SK-N-SH treated with all-trans-retinoic acid at 6 μM for 48 hours (cell line): ENCODE results near the gene MYO5B.

Experiments used
- ATAC-seq: fragments of 200-7000 bp; cut with Tn5 transposase; 3 replicates; pipeline ENCODE4 v1.9.1; 2020; ENCODE audit warnings: mild to moderate bottlenecking, moderate library complexity
- ARNTL ChIP-seq: fragments of 450-650 bp; formaldehyde crosslinking; IDR thresholded peaks from 2 replicates; pipeline ENCODE4 v1.5.0; 2020; ENCODE audit warnings: low read depth, mild to moderate bottlenecking, moderate library complexity, borderline replicate concordance
- BACH2 ChIP-seq: fragments of 250-450 bp; sonication (Bioruptor Pico); IDR thresholded peaks from 2 replicates; pipeline ENCODE4 v1.9.0; 2021; ENCODE audit warnings: mild to moderate bottlenecking, borderline replicate concordance
- CREB5 ChIP-seq: fragments of 250-450 bp; sonication (Bioruptor Pico); IDR thresholded peaks from 2 replicates; pipeline ENCODE4 v1.5.1; 2020; ENCODE audit warnings: low read depth, mild to moderate bottlenecking, moderate library complexity
- CSDC2 ChIP-seq: fragments of 250-450 bp; sonication (Bioruptor Pico); IDR thresholded peaks from 2 replicates; pipeline ENCODE4 v1.5.0; 2020; ENCODE audit warnings: mild to moderate bottlenecking, moderate library complexity
- ESRRG ChIP-seq: fragments of 250-450 bp; sonication (Bioruptor Pico); IDR thresholded peaks from 2 replicates; pipeline ENCODE4 v1.6.1; 2021; ENCODE audit warnings: mild to moderate bottlenecking
- GLIS3 ChIP-seq: fragments of 250-450 bp; sonication (Bioruptor Pico); IDR thresholded peaks from 2 replicates; pipeline ENCODE4 v1.5.0; 2020; ENCODE audit warnings: mild to moderate bottlenecking, moderate library complexity
- ISL1 ChIP-seq: fragments of 250-450 bp; sonication (Bioruptor Pico); IDR thresholded peaks from 2 replicates; pipeline ENCODE4 v2.1.2; 2022; ENCODE audit warnings: mild to moderate bottlenecking, moderate library complexity
- OSR1 ChIP-seq: fragments of 250-450 bp; sonication (Bioruptor Pico); IDR thresholded peaks from 2 replicates; pipeline ENCODE4 v1.8.0; 2022; ENCODE audit warnings: moderate library complexity, mild to moderate bottlenecking, inconsistent platforms
- PPARA ChIP-seq: fragments of 250-450 bp; sonication (Bioruptor Pico); IDR thresholded peaks from 2 replicates; pipeline ENCODE4 v1.5.0; 2020; ENCODE audit warnings: mild to moderate bottlenecking, borderline replicate concordance
- SNAI2 ChIP-seq: fragments of 250-450 bp; sonication (Bioruptor Pico); IDR thresholded peaks from 2 replicates; pipeline ENCODE4 v1.5.0; 2020; ENCODE audit warnings: mild to moderate bottlenecking, moderate library complexity
- TCF4 ChIP-seq: fragments of 250-450 bp; sonication (Bioruptor Pico); IDR thresholded peaks from 2 replicates; pipeline ENCODE4 v1.8.0; 2021; ENCODE audit warnings: mild to moderate bottlenecking, moderate library complexity, borderline replicate concordance
- TOX ChIP-seq: fragments of 250-450 bp; sonication (Bioruptor Pico); IDR thresholded peaks from 2 replicates; pipeline ENCODE4 v1.8.0; 2021; ENCODE audit warnings: mild to moderate bottlenecking, moderate library complexity, borderline replicate concordance
- ZC3H10 ChIP-seq: fragments of 250-450 bp; sonication (Bioruptor Pico); IDR thresholded peaks from 2 replicates; pipeline ENCODE4 v1.5.1; 2021; ENCODE audit warnings: mild to moderate bottlenecking, moderate library complexity
- ZFP3 ChIP-seq: fragments of 250-450 bp; sonication (Bioruptor Pico); IDR thresholded peaks from 2 replicates; pipeline ENCODE4 v1.5.0; 2020; ENCODE audit warnings: mild to moderate bottlenecking, moderate library complexity
- ZFP30 ChIP-seq: fragments of 450-650 bp; formaldehyde crosslinking; IDR thresholded peaks from 2 replicates; pipeline ENCODE4 v1.5.0; 2022; ENCODE audit warnings: mild to moderate bottlenecking, moderate library complexity
- ZNF565 ChIP-seq: fragments of 450-650 bp; formaldehyde crosslinking; conservative IDR thresholded peaks from 2 replicates; pipeline ENCODE4 v1.5.0; 2020; ENCODE audit warnings: low read depth, mild to moderate bottlenecking, moderate library complexity
- ZNF70 ChIP-seq: fragments of 450-650 bp; formaldehyde crosslinking; IDR thresholded peaks from 2 replicates; pipeline ENCODE4 v1.5.0; 2020; ENCODE audit warnings: mild to moderate bottlenecking, moderate library complexity
- ZNF8 ChIP-seq: fragments of 450-650 bp; formaldehyde crosslinking; IDR thresholded peaks from 2 replicates; pipeline ENCODE4 v1.5.0; 2020; ENCODE audit warnings: mild to moderate bottlenecking, moderate library complexity
- TF ChIP-seq, protein P1 (sequence below): fragments of 250-450 bp; sonication (Bioruptor Pico); IDR thresholded peaks from 2 replicates; pipeline ENCODE4 v1.8.0; 2021; ENCODE audit warnings: low read depth, mild to moderate bottlenecking, moderate library complexity, borderline replicate concordance
- TF ChIP-seq, protein P2 (sequence below): fragments of 250-450 bp; sonication (Bioruptor Pico); IDR thresholded peaks from 2 replicates; pipeline ENCODE4 v1.5.0; 2020; ENCODE audit warnings: mild to moderate bottlenecking, moderate library complexity
- TF ChIP-seq, protein P3 (sequence below): fragments of 250-450 bp; sonication (Bioruptor Pico); IDR thresholded peaks from 2 replicates; pipeline ENCODE4 v1.8.0; 2020; ENCODE audit warnings: mild to moderate bottlenecking, moderate library complexity, borderline replicate concordance
- TF ChIP-seq, protein P4 (sequence below): fragments of 250-450 bp; sonication (Bioruptor Pico); IDR thresholded peaks from 2 replicates; pipeline ENCODE4 v1.5.1; 2021; ENCODE audit warnings: mild to moderate bottlenecking, moderate library complexity

MYO5B gene

GRCh38 chr18:50042611-50043010 lies 152.3 kb downstream of the MYO5B start:
- ATAC-seq, result no peak
- TF ChIP-seq GLIS3 (CRISPR knock-in tag), result no peak
- no peak for TF ChIP-seq PPARA (CRISPR knock-in tag)
- no peak for TF ChIP-seq ESRRG (CRISPR knock-in tag)
- no peak for TF ChIP-seq CSDC2
- TF ChIP-seq ZFP3 (CRISPR knock-in tag), result no peak
- no peak for TF ChIP-seq TCF4 (CRISPR knock-in tag)
- no peak for TF ChIP-seq ZNF70 (CRISPR knock-in tag)
- TF ChIP-seq ZNF565 (CRISPR knock-in tag), result no peak
- TF ChIP-seq, protein P1, sequence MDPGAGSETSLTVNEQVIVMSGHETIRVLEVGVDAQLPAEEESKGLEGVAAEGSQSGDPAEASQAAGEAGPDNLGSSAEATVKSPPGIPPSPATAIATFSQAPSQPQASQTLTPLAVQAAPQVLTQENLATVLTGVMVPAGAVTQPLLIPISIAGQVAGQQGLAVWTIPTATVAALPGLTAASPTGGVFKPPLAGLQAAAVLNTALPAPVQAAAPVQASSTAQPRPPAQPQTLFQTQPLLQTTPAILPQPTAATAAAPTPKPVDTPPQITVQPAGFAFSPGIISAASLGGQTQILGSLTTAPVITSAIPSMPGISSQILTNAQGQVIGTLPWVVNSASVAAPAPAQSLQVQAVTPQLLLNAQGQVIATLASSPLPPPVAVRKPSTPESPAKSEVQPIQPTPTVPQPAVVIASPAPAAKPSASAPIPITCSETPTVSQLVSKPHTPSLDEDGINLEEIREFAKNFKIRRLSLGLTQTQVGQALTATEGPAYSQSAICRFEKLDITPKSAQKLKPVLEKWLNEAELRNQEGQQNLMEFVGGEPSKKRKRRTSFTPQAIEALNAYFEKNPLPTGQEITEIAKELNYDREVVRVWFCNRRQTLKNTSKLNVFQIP, result no peak
- TF ChIP-seq ARNTL (CRISPR knock-in tag), result no peak
- TF ChIP-seq ZC3H10 (CRISPR knock-in tag), result no peak
- TF ChIP-seq, protein P2, sequence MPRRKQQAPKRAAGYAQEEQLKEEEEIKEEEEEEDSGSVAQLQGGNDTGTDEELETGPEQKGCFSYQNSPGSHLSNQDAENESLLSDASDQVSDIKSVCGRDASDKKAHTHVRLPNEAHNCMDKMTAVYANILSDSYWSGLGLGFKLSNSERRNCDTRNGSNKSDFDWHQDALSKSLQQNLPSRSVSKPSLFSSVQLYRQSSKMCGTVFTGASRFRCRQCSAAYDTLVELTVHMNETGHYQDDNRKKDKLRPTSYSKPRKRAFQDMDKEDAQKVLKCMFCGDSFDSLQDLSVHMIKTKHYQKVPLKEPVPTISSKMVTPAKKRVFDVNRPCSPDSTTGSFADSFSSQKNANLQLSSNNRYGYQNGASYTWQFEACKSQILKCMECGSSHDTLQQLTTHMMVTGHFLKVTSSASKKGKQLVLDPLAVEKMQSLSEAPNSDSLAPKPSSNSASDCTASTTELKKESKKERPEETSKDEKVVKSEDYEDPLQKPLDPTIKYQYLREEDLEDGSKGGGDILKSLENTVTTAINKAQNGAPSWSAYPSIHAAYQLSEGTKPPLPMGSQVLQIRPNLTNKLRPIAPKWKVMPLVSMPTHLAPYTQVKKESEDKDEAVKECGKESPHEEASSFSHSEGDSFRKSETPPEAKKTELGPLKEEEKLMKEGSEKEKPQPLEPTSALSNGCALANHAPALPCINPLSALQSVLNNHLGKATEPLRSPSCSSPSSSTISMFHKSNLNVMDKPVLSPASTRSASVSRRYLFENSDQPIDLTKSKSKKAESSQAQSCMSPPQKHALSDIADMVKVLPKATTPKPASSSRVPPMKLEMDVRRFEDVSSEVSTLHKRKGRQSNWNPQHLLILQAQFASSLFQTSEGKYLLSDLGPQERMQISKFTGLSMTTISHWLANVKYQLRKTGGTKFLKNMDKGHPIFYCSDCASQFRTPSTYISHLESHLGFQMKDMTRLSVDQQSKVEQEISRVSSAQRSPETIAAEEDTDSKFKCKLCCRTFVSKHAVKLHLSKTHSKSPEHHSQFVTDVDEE, result no peak
- TF ChIP-seq ZNF8, result no peak
- no peak for TF ChIP-seq SNAI2

- TF ChIP-seq BACH2 (CRISPR knock-in tag), result no peak
- TF ChIP-seq OSR1 (CRISPR knock-in tag), result no peak
- TF ChIP-seq, protein P3, sequence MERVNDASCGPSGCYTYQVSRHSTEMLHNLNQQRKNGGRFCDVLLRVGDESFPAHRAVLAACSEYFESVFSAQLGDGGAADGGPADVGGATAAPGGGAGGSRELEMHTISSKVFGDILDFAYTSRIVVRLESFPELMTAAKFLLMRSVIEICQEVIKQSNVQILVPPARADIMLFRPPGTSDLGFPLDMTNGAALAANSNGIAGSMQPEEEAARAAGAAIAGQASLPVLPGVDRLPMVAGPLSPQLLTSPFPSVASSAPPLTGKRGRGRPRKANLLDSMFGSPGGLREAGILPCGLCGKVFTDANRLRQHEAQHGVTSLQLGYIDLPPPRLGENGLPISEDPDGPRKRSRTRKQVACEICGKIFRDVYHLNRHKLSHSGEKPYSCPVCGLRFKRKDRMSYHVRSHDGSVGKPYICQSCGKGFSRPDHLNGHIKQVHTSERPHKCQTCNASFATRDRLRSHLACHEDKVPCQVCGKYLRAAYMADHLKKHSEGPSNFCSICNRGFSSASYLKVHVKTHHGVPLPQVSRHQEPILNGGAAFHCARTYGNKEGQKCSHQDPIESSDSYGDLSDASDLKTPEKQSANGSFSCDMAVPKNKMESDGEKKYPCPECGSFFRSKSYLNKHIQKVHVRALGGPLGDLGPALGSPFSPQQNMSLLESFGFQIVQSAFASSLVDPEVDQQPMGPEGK (CRISPR knock-in tag), result no peak
- no peak for TF ChIP-seq TOX (CRISPR knock-in tag)
- TF ChIP-seq PPARA (CRISPR knock-in tag), result no peak
- TF ChIP-seq SNAI2, result no peak
- TF ChIP-seq ZC3H10 (CRISPR knock-in tag), result no peak
- TF ChIP-seq ZNF8, result no peak
- TF ChIP-seq ZFP3 (CRISPR knock-in tag), result no peak
- TF ChIP-seq ARNTL (CRISPR knock-in tag), result no peak
- no peak for TF ChIP-seq ZFP30
- TF ChIP-seq ISL1 (CRISPR knock-in tag), result no peak
- no peak for ATAC-seq
Measured at GRCh38 chr18:50039746-50040145, 155.2 kb downstream of the MYO5B start.

DNA sequence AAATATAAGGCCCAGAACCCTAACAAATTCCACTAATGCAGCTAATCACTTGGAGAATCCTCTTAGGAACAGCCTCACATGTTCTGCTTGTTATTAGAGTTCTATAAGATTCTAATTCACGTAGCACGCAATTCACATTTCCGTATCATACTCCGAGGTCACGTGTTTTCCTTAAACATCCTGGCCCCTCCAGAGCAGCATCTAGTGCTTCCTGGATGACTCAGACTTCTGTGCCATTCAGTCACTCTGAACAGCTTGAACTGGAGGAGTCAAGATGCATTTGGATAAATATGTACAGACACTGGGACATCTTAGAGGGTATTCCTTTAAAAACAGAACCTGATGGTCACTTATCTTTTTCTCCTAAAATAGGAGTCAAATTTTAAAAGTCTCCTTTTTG lies 156.5 kb downstream of the MYO5B start:
- no peak for ATAC-seq
- TF ChIP-seq TOX (CRISPR knock-in tag) (no peak), CSDC2 (no peak), PPARA (CRISPR knock-in tag) (no peak), ZFP3 (CRISPR knock-in tag) (no peak), ZNF8 (no peak), TCF4 (CRISPR knock-in tag) (no peak), ZFP30 (no peak), CREB5 (no peak)
- TF ChIP-seq, protein P4, sequence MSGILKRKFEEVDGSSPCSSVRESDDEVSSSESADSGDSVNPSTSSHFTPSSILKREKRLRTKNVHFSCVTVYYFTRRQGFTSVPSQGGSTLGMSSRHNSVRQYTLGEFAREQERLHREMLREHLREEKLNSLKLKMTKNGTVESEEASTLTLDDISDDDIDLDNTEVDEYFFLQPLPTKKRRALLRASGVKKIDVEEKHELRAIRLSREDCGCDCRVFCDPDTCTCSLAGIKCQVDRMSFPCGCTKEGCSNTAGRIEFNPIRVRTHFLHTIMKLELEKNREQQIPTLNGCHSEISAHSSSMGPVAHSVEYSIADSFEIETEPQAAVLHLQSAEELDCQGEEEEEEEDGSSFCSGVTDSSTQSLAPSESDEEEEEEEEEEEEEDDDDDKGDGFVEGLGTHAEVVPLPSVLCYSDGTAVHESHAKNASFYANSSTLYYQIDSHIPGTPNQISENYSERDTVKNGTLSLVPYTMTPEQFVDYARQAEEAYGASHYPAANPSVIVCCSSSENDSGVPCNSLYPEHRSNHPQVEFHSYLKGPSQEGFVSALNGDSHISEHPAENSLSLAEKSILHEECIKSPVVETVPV (CRISPR knock-in tag), result no peak
- TF ChIP-seq, protein P3 (CRISPR knock-in tag), result no peak
- TF ChIP-seq, protein P2, result no peak
- TF ChIP-seq, protein P1, result no peak
